GM18951 (cell line): ENCODE results near the gene SSBP4.

ENCODE experiments used
- POLR2A ChIP-seq: IDR thresholded peaks from 4 replicates; pipeline ENCODE4 v1.6.1; 2011; ENCODE audit warnings: mild to moderate bottlenecking; ENCODE audit not compliant: insufficient read length, insufficient read depth; ENCODE audit errors: extremely low read depth
- in situ Hi-C: fragments of 300-500 bp; cut with MboI; formaldehyde crosslinking; loops from one replicate; pipeline ENCODE4 v1.12.0; 2022; ENCODE audit warnings: low sequenced_read_pairs, mixed read lengths, inconsistent platforms; ENCODE audit not compliant: unreplicated experiment

Gene SSBP4

DNA sequence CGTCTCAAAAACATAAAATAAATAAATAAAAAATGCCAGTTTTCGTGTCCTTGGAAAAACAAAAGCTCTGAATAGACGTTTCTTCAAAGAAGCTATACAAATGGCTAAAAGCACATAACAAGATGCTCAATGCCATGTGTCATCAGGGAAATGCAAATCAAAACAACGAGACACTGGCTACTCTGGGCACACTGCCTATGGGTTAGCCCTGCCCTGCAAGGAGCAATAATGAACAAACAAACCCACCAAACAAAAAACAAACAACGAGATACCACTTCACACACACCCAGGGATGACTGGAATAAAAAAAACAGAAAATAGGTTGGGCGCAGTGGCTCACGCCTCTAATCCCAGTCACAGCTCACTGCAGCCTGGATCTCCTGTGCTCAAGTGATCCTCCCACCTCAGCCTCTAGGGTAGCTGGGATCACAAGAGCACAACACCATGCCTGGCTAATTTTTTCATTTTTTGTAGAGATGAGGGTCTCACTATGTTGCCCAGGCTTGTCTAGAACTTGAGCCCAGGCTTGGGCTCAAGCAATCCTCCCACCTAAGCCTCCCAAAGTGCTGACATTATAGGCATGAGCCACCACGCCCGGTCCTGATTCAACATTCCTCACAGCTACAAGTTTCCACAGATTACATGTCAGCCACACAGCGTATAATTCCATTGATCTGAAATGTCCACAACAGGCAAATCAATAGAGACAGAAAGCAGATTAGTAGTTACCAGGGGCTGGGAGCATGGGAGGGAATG, 34.2 kb downstream of the SSBP4 start:
- in situ Hi-C loops: no loop called here
- TF ChIP-seq POLR2A: no peak

DNA sequence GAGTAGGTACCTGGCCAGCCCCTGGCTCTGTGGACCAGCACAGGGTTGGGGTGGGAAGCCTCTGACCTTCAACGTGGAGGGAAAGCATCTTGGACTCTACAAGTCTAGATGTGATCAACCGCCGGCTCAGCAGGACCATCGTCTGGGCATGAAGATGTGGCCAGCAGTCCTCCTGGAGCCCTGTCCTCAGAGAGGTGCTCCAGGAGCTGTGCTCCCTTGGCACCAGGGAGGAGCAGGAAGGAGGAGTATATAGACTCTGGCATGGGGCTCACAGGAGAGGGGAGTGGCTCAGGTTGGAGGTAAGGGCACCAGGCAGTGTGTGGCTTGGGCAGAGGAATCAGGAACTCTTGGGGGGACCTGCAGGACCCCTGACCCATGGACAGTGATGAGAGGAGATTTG, 37.1 kb downstream of the SSBP4 start:
- in situ Hi-C loops: no loop called here
- TF ChIP-seq POLR2A: no peak

DNA sequence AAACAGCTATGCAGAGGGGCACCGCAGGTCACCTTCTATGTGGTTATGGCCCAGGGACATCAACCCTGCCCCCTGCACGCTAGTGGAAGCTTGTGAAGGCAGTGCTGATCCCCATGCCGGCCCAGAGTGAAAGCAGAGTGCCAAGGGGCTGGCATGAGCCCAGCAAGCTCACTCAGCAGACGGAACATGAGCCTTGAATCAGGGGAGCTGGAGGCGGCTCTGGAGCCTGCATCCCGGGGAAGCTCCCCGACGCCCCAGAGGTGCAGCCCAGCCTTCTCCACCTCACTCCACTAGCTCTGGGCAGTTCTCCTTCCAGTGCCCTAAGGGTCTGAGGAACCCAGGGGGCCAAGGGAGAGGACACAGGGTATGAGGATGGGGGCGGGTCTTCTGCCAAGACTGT, 37.8 kb downstream of the SSBP4 start:
- in situ Hi-C loops: no loop called here
- no peak for TF ChIP-seq POLR2A

DNA sequence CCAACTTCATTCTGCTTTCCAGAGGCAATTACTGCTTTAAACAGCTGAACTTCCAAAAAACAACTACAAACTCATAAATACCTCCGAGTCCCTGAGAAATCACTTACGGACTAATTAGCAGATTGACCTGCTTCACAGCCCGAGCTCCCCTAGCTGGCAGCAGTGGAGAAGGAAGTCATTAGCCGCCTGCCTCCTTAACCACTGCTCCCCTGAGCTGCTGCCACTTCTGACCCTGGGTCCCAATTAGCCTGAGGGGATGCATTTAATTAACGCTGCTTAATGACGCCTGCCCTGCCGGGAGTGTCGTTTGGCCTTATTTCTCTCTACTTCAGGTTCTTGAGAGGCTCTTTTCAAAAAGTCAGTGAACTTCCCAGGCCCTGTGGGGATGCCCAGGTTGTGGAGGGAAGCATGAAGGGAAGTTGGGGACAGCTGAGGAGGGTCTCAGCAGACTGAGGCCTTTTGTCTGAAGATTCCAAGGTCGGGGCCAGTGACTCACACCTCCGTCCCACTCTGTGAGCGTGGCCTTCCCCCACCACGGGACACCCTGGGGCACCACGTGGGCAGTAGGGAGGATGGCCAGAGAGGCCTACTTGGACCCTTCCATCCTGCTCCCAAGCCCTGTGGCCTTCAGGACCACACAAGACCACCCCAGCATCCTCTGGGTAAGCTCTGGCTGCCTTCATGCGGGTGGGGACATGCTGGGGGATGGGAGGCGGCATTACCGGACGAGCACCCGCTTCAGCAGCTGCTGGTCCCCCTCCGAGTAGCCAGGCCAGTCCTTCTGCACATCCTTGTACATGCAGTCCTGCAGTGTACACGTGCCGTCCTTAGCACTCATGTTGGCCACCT, 38.5 kb downstream of the SSBP4 start:
- in situ Hi-C loops: no loop called here

DNA sequence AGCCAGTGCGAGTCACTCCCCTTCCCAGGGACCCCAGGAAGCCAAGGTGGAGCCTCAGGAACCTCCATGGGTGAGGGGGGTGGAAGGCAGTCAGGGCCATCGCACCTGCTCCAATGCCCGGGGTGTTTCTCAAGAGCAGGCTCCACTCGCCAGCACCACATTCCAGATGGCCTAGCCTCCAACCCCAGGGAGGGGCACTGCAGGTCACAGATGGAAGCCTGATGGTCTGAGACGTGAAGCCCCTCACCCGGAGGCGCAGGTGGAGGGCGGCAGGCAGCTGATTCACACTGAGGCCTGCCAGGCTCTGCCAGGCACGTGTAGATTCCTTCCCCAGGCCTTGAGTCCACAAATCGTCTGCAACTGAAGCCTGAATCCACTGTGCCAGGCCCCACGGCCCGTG, 41.7 kb downstream of the SSBP4 start:
- in situ Hi-C loops: no loop called here
- no peak for TF ChIP-seq POLR2A

More for the DNA sequence above, 38.5 kb downstream of the SSBP4 start:
- no peak for TF ChIP-seq POLR2A

DNA sequence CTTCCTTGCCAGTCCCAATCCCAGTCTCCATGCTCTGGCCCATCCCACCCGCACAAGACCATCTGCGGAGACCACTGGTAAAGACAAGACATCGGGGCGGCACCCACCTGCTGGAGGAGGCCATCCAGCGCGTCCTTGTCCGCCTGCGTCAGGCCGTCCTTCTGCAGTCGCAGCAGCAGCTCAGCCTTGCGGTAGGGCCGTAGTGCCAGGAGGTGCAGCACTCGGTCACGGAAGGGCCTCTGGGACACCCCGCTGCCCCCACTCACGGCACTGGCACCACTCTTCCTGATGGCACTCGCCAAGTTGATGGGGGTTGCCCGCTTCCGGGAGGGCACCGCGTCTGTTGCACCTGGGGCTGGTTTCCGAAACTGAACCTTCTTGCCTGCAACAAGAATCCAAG, 42.3 kb downstream of the SSBP4 start:
- in situ Hi-C loops: no loop called here
- TF ChIP-seq POLR2A: no peak

DNA sequence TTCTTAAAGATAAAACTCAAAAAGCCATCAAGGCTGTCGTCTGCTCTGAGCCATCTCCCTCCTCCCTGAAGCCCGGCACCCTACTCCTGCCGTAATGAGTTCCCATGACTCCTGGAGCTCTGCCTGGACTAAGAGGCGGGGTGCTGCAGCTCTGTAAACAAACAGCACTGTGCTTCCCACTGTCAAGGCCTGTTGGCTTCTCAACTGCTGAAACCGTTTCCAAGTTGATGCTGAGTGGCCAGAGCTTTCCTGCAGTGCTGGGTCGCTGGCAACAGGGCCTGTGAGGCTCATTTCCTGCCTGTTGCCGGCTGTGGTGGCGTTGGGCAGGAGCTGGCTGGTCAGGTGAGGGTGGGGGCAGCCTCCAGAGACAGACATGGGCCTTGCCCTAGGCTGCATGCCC, 45.4 kb downstream of the SSBP4 start:
- no peak for TF ChIP-seq POLR2A
- in situ Hi-C loops: no loop called here

DNA sequence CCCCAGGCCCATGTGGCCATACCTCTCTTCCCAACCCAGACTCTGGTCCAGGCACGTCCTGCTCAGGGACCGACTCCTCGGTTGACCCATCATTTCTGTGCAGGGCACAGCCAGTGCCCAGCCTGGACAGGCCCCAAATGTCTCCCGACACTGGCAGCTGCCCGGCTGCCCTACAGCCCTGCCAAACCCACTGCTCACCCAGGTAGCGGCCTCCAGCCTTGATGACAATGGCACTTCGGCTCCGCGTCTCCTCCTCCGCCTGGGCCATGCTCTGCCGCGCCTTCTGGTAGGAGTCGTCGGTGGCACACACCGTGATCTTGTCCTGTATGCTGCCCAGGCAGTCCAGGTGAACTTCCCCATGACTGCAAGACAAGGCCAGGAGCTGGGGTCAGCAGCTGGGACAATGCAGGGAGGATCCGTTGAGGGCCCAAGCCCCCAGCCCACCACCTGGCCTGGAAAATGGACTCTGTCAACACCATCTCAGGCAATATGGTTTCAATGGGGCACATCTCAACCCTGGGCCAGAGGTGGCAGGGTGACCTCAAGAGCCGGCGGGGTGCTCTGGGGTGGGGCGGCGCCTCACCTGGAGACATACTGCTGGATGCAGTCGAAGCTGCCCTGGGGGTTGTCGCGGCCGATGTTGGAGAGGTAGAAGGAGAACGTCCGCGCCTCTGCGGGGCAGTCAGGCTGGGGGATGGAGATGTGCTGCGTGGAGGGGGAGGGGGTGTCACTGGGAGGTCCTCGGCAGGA, 46.2 kb downstream of the SSBP4 start:
- TF ChIP-seq POLR2A: no peak
- in situ Hi-C loops: no loop called here

DNA sequence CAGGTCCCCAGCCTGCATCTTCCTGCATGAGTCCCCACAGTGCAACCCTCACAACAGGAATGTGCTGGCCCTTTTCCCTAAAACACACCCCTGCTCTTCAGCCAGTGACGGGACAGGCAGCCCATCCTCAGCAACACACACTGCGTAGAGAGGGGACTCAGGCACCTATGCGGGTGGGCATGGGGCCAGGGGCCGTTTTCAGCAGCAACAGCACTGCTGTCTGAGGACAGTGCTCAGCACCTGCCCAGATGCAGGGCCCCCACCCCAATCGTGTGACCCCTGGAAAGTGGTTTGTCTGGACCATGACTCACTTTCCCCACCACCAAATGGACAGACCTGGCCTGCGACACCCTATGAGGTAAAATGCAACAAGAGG, 46.8 kb downstream of the SSBP4 start:
- in situ Hi-C loops: no loop called here

DNA sequence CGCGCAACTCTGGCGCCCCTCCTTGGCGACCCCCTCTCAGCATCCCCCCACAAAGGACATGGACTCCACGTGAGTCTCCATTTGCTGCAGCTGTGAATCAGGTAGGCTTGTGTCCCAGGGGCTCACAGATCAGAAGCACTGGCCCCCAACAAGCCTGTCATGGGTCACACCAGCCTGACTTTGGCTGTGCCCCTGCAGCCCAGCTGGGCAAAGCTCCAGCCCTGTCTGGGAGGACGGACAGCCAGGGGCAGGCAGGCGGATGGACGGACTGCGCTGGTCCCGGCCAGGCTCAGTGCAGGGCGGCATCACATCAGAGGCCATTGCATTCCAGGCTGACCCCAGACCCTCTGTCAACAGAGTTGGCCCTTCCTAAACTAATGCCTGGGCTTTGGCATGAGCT, 47.2 kb downstream of the SSBP4 start:
- in situ Hi-C loops: no loop called here
- no peak for TF ChIP-seq POLR2A

More for the DNA sequence above, 46.8 kb downstream of the SSBP4 start:
- TF ChIP-seq POLR2A: no peak

DNA sequence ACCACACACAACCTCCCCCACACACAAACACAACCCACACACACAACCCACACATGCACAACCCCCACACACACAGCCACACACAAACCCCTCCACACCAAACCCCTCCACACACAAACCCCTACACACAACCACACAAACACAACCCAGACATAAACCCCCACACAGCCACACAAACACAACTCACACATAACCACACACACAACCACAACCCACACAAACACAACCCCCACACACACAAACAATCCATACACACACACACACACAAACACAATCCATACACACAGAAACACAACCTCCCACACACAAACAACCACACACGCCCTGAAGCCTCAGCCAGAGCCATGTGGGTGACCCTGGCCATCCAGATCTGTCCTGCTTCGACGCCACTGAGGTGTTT, 48.8 kb downstream of the SSBP4 start:
- in situ Hi-C loops: no loop called here
- no peak for TF ChIP-seq POLR2A

DNA sequence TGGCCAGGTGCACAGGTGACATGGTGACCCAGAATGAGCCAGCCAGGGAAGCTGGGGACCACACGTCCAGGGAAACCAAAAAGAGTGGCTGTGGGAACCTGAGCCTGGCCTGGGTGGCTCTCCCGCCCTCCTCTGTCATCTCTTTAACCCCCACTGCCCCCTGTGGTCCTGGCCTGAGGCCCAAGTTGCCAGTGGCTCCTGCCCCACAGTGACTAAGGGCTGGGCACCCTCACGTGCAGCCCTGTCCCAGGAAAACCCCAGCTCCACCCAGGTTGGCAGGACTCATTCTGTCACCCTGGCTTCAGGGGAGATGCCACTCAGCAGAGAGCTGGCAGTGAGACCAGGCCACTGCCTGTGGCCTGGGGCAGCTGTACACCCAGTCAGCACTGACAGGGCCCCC, 49.3 kb downstream of the SSBP4 start:
- in situ Hi-C loops: no loop called here

DNA sequence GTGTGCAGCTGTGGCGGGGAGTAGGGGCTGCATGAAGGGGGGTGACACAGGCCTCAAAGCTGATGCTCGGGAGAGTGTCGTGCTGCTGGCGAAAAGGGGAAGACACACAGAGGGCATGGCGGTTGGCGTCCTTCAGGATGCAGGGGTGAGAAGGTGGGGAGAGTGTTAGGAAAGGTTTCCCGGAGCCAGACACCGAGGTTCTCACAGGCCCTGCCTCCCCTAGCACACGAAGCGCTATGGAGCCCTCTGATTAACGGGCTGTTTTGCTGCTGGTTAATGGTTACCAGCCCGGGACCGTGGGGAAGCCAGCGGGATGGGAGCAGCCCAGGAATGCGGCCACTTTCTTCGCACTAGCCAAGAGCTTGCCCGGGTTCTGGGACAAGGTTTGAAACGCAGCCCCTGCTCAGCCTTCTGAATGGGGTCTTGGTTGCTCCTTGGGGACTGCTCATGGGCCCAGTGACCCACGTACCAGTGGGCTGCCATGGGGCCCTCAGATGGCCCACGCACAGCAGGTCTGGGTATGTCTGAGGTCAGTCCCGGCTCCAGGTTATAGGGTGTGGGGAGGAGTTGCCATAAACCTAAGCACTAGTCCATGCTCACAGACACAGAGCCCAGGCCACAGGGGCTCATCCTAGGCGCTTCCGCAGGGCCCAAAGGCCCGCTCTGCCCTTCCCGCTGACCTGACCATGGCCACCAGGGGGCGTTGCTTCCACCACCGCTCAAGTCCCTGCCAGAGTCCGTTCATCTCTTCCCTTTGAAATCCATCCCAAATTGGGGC, 50.1 kb downstream of the SSBP4 start:
- TF ChIP-seq POLR2A: no peak
- in situ Hi-C loops: no loop called here

More for the DNA sequence above, 49.3 kb downstream of the SSBP4 start:
- no peak for TF ChIP-seq POLR2A
